Measurements from ENCODE around the gene SNX5. TPM values are rescaled to one million over a fixed set of nuclear protein-coding genes. Genes with fewer than 3 reads are reported as not detected.

The SNX5 gene
- total RNA-seq, 1 experiment from 2014 or later: 188 TPM

DNA sequence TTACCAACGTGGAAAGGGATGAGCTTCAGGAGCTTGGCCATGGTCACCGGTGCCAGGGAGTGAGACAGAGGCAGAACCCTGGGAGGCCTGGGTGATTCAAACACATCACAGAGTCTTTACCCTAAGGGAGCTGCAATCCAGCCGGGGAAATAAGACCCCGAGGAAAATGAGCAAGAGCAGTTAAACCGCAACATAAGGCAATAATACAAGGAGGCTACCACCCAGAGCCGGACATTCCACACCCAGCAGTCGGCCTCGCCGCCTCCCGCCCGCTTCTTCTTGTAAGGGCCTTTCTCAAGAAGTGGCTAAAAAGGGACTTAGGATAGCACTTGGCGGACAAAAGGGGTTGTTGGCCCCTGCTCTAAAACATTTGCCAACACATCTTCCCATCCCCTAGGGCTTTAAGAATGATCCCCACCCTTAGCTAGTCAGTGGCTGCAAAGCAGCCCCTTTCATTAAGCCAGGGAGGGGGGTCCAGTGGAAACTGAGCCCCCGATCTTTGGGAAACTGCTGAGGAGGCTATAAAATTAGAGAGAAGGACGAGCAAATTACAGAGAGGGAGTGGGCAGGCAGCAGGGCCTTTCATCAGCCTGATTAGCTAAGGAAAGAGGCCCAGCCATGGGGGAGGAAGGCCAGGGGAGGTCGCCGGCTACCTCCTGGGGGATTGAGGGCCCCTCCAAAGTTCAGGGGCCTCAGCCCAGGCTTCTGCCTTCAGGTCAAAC, 34.3 kb downstream of the SNX5 start:
- H3K27ac ChIP-seq (ENCODE audit: low read depth, low read length, poor library complexity, severe bottlenecking): no peak overlapping the region
- H3K4me3 ChIP-seq (ENCODE audit: low read depth, low read length, poor library complexity, severe bottlenecking): no peak overlapping the region
- no peak for DNase-seq (ENCODE audit: low spot score)
- TF ChIP-seq, protein P1, sequence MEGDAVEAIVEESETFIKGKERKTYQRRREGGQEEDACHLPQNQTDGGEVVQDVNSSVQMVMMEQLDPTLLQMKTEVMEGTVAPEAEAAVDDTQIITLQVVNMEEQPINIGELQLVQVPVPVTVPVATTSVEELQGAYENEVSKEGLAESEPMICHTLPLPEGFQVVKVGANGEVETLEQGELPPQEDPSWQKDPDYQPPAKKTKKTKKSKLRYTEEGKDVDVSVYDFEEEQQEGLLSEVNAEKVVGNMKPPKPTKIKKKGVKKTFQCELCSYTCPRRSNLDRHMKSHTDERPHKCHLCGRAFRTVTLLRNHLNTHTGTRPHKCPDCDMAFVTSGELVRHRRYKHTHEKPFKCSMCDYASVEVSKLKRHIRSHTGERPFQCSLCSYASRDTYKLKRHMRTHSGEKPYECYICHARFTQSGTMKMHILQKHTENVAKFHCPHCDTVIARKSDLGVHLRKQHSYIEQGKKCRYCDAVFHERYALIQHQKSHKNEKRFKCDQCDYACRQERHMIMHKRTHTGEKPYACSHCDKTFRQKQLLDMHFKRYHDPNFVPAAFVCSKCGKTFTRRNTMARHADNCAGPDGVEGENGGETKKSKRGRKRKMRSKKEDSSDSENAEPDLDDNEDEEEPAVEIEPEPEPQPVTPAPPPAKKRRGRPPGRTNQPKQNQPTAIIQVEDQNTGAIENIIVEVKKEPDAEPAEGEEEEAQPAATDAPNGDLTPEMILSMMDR (conservative IDR thresholded peaks at IDR 0.05; ENCODE audit: low read depth, low read length): no peak
- TF ChIP-seq EZH2 (IDR thresholded peaks at IDR 0.05; ENCODE audit: borderline replicate concordance, low read depth, low read length, poor library complexity, severe bottlenecking): no peak
- no peaks in the 10 kb centered on the region for H3K36me3 ChIP-seq (ENCODE audit: insufficient read depth, low read length, poor library complexity, severe bottlenecking)
- H3K9me3 ChIP-seq (ENCODE audit: low read depth, low read length, poor library complexity, severe bottlenecking): no peaks in the 10 kb centered on the region
- no peaks in the 10 kb centered on the region for H3K27me3 ChIP-seq (replicated peaks; ENCODE audit: insufficient read depth, low read depth, low read length, poor library complexity)
- ChIA-PET CTCF (no interaction called here), POLR2A (ENCODE audit: low non-redundant PET) (no interaction called here)
- intact Hi-C loops (cut with micrococcal nuclease; ENCODE audit: unreplicated experiment): loop anchor here (1.0 kb wide), 1 partner anchor 10 kb away; no protein-coding TSS in a partner anchor
- BruUV-seq (replicated peaks): no TSS peak
- no peaks in the 10 kb centered on the region for H3K4me1 ChIP-seq (ENCODE audit: insufficient read depth, low read length, poor library complexity, severe bottlenecking)

- POLR2A ChIA-PET (ENCODE audit: low non-redundant PET): no interaction called here
Measured at GRCh38 chr20:17933711-17934110, 34.9 kb downstream of the SNX5 start.

GRCh38 chr20:17933121-17933520, 35.5 kb downstream of the SNX5 start:
- DNase-seq (ENCODE audit: low spot score): no peak
- ChIA-PET CTCF (no interaction called here), POLR2A (ENCODE audit: low non-redundant PET) (no interaction called here)
- Histone ChIP-seq H3K9me3 (ENCODE audit: low read depth, low read length, poor library complexity, severe bottlenecking) (no peaks in the 10 kb centered on the region), H3K4me1 (ENCODE audit: insufficient read depth, low read length, poor library complexity, severe bottlenecking) (no peaks in the 10 kb centered on the region), H3K27ac (ENCODE audit: low read depth, low read length, poor library complexity, severe bottlenecking) (no peak overlapping the region), H3K4me3 (ENCODE audit: low read depth, low read length, poor library complexity, severe bottlenecking) (no peak overlapping the region), H3K27me3 (replicated peaks; ENCODE audit: insufficient read depth, low read depth, low read length, poor library complexity) (no peaks in the 10 kb centered on the region), H3K36me3 (ENCODE audit: insufficient read depth, low read length, poor library complexity, severe bottlenecking) (no peaks in the 10 kb centered on the region)
- intact Hi-C loops (cut with micrococcal nuclease; ENCODE audit: unreplicated experiment): no loop called here
- BruUV-seq (replicated peaks): no TSS peak
- TF ChIP-seq, protein P1 (conservative IDR thresholded peaks at IDR 0.05; ENCODE audit: low read depth, low read length): no peak
- no peak for TF ChIP-seq EZH2 (IDR thresholded peaks at IDR 0.05; ENCODE audit: borderline replicate concordance, low read depth, low read length, poor library complexity, severe bottlenecking)

More at GRCh38 chr20:17933711-17934110, 34.9 kb downstream of the SNX5 start:
- Histone ChIP-seq H3K27me3 (replicated peaks; ENCODE audit: insufficient read depth, low read depth, low read length, poor library complexity) (no peaks in the 10 kb centered on the region), H3K4me1 (ENCODE audit: insufficient read depth, low read length, poor library complexity, severe bottlenecking) (no peaks in the 10 kb centered on the region), H3K27ac (ENCODE audit: low read depth, low read length, poor library complexity, severe bottlenecking) (no peak overlapping the region), H3K9me3 (ENCODE audit: low read depth, low read length, poor library complexity, severe bottlenecking) (no peaks in the 10 kb centered on the region), H3K4me3 (ENCODE audit: low read depth, low read length, poor library complexity, severe bottlenecking) (no peak overlapping the region), H3K36me3 (ENCODE audit: insufficient read depth, low read length, poor library complexity, severe bottlenecking) (no peaks in the 10 kb centered on the region)
- no peak for TF ChIP-seq EZH2 (IDR thresholded peaks at IDR 0.05; ENCODE audit: borderline replicate concordance, low read depth, low read length, poor library complexity, severe bottlenecking)
- TF ChIP-seq, protein P1 (conservative IDR thresholded peaks at IDR 0.05; ENCODE audit: low read depth, low read length): no peak
- CTCF ChIA-PET: no interaction called here
- no peak for DNase-seq (ENCODE audit: low spot score)
- no TSS peak for BruUV-seq (replicated peaks)
- intact Hi-C loops (cut with micrococcal nuclease; ENCODE audit: unreplicated experiment): loop anchor here (1.0 kb wide), 1 partner anchor 9 kb away; no protein-coding TSS in a partner anchor
